Breast epithelium (tissue), 3 donors: ENCODE measurements around the gene SEMA3G.

Source experiments
- CTCF ChIP-seq, 3 donors: fragments of 450-650 bp; IDR thresholded peaks; one replicate each; pipeline ENCODE4 v1.5.1; 2016 to 2017; ENCODE audit warnings: antibody characterized with exemption in 3 of 3, mild to moderate bottlenecking in 3 of 3, moderate library complexity in 3 of 3
- POLR2A ChIP-seq: fragments of 450-650 bp; IDR thresholded peaks from one replicate; pipeline ENCODE4 v1.6.1; 2016; ENCODE audit warnings: antibody characterized with exemption, mild to moderate bottlenecking, moderate library complexity

GRCh38 chr3:52479877-52480575 is 35.1 kb upstream of the SEMA3G start:
- no peak for TF ChIP-seq POLR2A
- no peak for TF ChIP-seq CTCF (IDR thresholded peaks at IDR 0.05)
